Pancreas (tissue), 10 donors: ENCODE results near the gene CXCL1. TPM values are rescaled to one million over a fixed set of nuclear protein-coding genes. Genes with fewer than 3 reads are reported as not detected.
"Not testable (repeated sequence)": the region's sequence is repeated elsewhere in the genome, so short reads cannot be mapped to it uniquely, and the experiment has no call there.

Experiments
- ATAC-seq, 4 donors: fragments of 200-7000 bp; cut with Tn5 transposase; one replicate each; pipeline versions ENCODE4 v1.8.0 to v1.9.1; 2020; ENCODE audit warnings: mild to moderate bottlenecking in 4 of 4, moderate library complexity in 4 of 4
- DNase-seq, 6 donors: peaks; one replicate each; pipeline ENCODE4 v3.0.0-alpha.2; 2020
- FAIRE-seq: peaks from 2 replicates; lab custom pipeline; 2012; peaks lifted over from hg19 to GRCh38; lab: Jason Lieb, UNC
- H3K27ac ChIP-seq, 4 donors: fragments of 200-600 bp; sonication (generic); 1 replicate in 3 of 4; 2 replicates in 1 of 4; pipeline versions ENCODE4 v1.5.0 to v1.8.0; 2020
- H3K27me3 ChIP-seq, 4 donors: fragments of 200-600 bp; one replicate each; pipeline ENCODE4 v1.8.0; 2021
- H3K36me3 ChIP-seq, 3 donors: fragments of 200-600 bp; sonication (generic) in 1 of 3; one replicate each; pipeline versions ENCODE4 v1.5.0 to v1.8.0; 2020 to 2021
- H3K4me1 ChIP-seq, 3 donors: fragments of 200-600 bp; one replicate each; pipeline ENCODE4 v1.8.0; 2021
- H3K4me3 ChIP-seq, 4 donors: fragments of 200-600 bp; sonication (generic) in 2 of 4; one replicate each; pipeline versions ENCODE4 v1.5.0 to v1.8.0; 2020 to 2021
- H3K9me3 ChIP-seq, 4 donors: fragments of 200-600 bp; one replicate each; pipeline ENCODE4 v1.8.0; 2021
- WGBS, 2 donors: extraction: QIAGEN DNeasy Blood & Tissue Kit; methylation state at CpG; one replicate each; pipeline ENCODE4 v1.1.7; 2013; 5-methylcytosine and 5-hydroxymethylcytosine counted together
- intact Hi-C, 3 donors: fragments of 100-400 bp; cut with DNase I; formaldehyde crosslinking; loops; one replicate each; pipeline versions ENCODE4 v1.11.1 to v1.14.2; 2022
- polyA plus RNA-seq, 2 donors: library from polyadenylated mRNA; stranded (reverse); fragments of 200-250 nt; gene quantifications; one replicate each; pipeline ENCODE4 v1.2.3, GENCODE V29; 2013
- total RNA-seq, 6 donors: library from RNA; stranded (reverse); fragmentation: NEBNext Ultra II Directional in 4 of 6; extraction: Animal tissue kit (Norgen Biotek cat#: 25700) in 4 of 6; gene quantifications; one replicate each; pipeline versions ENCODE4 v1.2.1 to v1.2.4, GENCODE V29; 2021 to 2023
- TF ChIP-seq, protein P1 (sequence below), 4 donors: fragments of 200-600 bp; sonication (generic) in 3 of 4; IDR thresholded peaks; one replicate each; pipeline versions ENCODE4 v1.5.0 to v1.8.0; 2021; ENCODE audit warnings: antibody characterized with exemption in 4 of 4
- donor health status: healthy with polysubstance abuse.
- donor health status: DM: no; HTN: no; CAD: no; lungs with moderate emphysema.
- donor health status: DM: no; HTN: no; CAD: no.
- donor health status: control.
- donor health status: control.
- donor health status: Bipolar disorder and iron deficiency.
- donor health status: DM: yes; HTN: yes; CAD: no.
- donor health status: DM: no; HTN: no; CAD: no.
- donor health status: DM: no; HTN: no; CAD: no.
- donor health status: DM: yes; HTN: yes; CAD: no.

CXCL1 gene
- total and polyA plus RNA-seq, 8 donors, result 2.5 to 35.4 (median 16.8) TPM

DNA sequence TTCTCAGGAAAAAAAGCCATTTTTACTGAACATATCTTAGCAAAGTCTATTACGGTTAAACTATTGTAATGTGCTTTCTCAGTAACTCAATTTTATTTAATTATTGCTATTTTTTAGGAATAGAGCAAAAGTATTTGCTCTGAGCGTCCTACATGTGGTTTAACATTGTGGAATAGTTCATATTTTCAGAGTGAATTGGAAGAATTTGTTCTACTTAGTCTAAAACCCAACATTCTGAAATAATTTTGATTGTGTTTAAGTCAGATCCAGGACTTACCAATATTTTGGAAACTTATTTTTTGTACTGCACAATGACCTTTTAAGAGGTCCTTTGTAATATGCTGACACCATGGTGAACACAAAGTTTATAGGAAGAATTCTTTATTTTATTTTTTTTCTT is 27.2 kb downstream of the CXCL1 start:
- Histone ChIP-seq H3K4me3 (no peak overlapping the region), H3K27ac (no peak overlapping the region), H3K9me3 (no peaks in the 10 kb centered on the region), H3K4me1 (peaks cover 0 to 9% (median 0%) of the 10 kb centered on the region in 3 donors), H3K27me3 (no peaks in the 10 kb centered on the region), H3K36me3 (no peaks in the 10 kb centered on the region)
- intact Hi-C loops, result no loop called here
- FAIRE-seq (no peak), DNase-seq (no peak), ATAC-seq (no peak)
- TF ChIP-seq, protein P1, sequence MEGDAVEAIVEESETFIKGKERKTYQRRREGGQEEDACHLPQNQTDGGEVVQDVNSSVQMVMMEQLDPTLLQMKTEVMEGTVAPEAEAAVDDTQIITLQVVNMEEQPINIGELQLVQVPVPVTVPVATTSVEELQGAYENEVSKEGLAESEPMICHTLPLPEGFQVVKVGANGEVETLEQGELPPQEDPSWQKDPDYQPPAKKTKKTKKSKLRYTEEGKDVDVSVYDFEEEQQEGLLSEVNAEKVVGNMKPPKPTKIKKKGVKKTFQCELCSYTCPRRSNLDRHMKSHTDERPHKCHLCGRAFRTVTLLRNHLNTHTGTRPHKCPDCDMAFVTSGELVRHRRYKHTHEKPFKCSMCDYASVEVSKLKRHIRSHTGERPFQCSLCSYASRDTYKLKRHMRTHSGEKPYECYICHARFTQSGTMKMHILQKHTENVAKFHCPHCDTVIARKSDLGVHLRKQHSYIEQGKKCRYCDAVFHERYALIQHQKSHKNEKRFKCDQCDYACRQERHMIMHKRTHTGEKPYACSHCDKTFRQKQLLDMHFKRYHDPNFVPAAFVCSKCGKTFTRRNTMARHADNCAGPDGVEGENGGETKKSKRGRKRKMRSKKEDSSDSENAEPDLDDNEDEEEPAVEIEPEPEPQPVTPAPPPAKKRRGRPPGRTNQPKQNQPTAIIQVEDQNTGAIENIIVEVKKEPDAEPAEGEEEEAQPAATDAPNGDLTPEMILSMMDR (IDR thresholded peaks at IDR 0.05), result no peak
- 92 to 93% methylated on average over 2 of the region's 2 CpGs for WGBS, 2 donors

DNA sequence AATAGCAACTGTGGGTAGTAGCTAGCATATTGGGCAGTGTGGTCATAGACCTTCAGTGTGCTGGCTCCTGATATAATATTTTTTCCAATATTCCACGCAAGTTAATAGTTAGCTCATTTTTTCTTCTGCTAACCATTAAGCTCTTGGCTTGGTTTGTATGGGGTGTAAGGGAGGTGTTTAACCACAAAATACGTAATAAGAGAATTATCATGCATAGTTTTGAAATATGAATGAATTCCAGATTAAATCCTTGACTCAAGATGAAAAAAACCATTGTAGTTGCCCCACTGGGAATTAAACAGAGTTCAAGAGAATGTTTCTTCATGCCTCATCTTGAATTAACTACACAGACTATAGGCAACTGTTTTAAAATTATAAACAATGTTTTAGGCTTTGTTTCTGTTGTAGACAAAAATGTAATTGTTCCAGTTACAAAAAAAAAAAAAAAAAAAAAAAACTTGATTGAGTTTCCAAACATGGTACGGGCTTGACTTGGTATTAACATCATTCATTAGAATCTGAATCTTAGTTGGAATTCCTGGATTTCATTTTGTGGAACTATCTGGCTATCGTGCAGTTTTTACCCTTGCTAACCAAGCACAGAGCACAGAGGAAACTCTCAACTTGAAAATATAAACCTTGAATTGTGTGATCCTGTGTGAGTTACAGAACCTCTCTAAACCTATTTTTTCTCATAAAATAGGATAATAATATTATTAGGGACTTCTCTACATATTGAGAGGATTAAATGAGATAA is 28.4 kb downstream of the CXCL1 start:
- Histone ChIP-seq H3K27ac (peak overlapping the region in 2 of 4 donors; percentile 3 to 11), H3K36me3 (no peaks in the 10 kb centered on the region), H3K27me3 (no peaks in the 10 kb centered on the region), H3K4me3 (no peak overlapping the region), H3K4me1 (no peaks in the 10 kb centered on the region), H3K9me3 (no peaks in the 10 kb centered on the region)
- intact Hi-C loops, result no loop called here
- TF ChIP-seq, protein P1 (IDR thresholded peaks at IDR 0.05), result no peak
- DNase-seq (no peak), ATAC-seq (peak in 3 of 4 donors; percentile 54 to 75 (median 70)), FAIRE-seq (no peak)
- 53 to 60% methylated on average over 4 of the region's 4 CpGs for WGBS, 2 donors

DNA sequence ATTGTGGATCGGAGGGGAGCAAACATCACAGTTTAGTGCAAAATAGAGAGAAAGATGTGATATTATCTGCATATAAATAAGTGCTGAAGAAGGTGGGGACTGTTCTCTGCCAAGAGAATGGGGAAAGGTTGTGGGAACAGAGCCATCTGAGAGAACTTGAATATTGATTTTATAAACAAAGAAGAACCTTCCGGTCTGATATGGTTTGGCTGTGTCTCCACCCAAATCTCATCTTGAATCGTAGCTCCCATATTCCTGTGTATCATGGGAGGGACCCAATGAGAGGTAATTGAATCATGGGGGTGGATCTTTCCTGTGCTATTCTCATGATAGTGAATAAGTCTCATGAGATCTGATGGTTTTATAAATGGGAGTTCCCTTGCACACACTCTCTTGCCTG is 30.1 kb downstream of the CXCL1 start:
- peak in 1 of 4 donors; percentile 29 for ATAC-seq
- H3K36me3 ChIP-seq, intact Hi-C loops, FAIRE-seq, H3K27me3 ChIP-seq, H3K4me3 ChIP-seq, H3K9me3 ChIP-seq, H3K27ac ChIP-seq, H3K4me1 ChIP-seq, DNase-seq: not testable (repeated sequence)
- 16 to 27% methylated on average over 3 of the region's 3 CpGs for WGBS, 2 donors

DNA sequence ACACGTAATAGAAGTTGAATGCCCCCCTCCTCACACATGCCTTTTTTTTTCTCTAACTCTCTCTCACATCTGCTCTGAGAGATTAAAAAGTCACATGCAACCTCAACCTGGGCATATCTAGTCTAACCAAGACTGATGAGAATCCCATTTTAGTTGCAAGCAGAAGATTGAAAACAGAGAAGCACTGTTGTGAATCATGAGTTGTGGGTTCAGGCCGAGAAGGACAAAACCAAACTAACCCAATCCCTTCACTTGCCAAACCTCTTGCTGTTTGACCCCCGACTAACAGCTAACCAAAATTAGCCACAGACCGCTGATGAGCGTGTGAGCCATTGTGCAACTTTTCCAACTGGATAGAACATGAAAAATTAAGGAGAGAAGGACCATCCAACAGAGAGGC is 31.8 kb downstream of the CXCL1 start:
- TF ChIP-seq, protein P1 (IDR thresholded peaks at IDR 0.05), result no peak
- Histone ChIP-seq H3K4me1 (no peaks in the 10 kb centered on the region), H3K27ac (no peak overlapping the region), H3K27me3 (peaks cover 0 to 3% (median 0%) of the 10 kb centered on the region in 4 donors), H3K4me3 (no peak overlapping the region), H3K9me3 (no peaks in the 10 kb centered on the region), H3K36me3 (no peaks in the 10 kb centered on the region)
- FAIRE-seq (no peak), DNase-seq (no peak), ATAC-seq (peak in 1 of 4 donors; percentile 32)
- WGBS, 2 donors, result 88% methylated on average over 5 of the region's 5 CpGs
- intact Hi-C loops, result no loop called here

DNA sequence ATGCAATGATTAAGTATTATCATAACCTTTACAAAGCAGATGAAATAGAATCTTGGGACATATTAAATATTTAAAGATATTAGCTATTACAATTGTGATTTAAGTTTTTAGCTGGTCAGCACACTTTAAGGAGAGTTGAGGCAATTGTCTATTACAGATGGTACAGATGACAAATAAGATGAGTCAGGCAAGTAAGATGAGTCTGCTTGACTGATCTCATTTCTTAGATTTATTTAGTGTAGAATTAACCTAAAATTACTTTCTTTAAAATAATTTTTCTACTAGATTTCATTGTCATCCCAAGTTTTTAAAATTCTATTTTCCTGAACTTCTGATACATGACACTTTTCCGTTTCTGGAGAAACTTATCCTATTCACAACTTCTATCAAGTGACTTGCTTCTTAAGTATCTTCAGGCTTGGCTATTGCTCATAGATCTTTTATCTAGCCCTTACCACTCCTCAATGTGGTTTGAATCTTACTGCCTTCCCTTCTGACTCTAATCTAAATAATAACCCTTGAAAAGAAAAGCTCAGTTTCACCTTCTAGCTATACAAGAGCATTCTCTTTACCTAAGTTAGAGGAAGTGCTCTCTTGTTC is 32.9 kb downstream of the CXCL1 start:
- ATAC-seq (no peak), DNase-seq (no peak), FAIRE-seq (no peak)
- WGBS, 2 donors, result 81 to 97% methylated on average over 1 of the region's 1 CpG
- H3K4me1 ChIP-seq, result no peaks in the 10 kb centered on the region
- no peaks in the 10 kb centered on the region for H3K36me3 ChIP-seq
- H3K27me3 ChIP-seq, result peaks cover 0 to 3% (median 0%) of the 10 kb centered on the region in 4 donors
- intact Hi-C loops, result no loop called here
- TF ChIP-seq, protein P1 (IDR thresholded peaks at IDR 0.05), result no peak
- no peak overlapping the region for H3K4me3 ChIP-seq
- no peaks in the 10 kb centered on the region for H3K9me3 ChIP-seq
- no peak overlapping the region for H3K27ac ChIP-seq
